SU-DHL-6 (cell line): Measurements from ENCODE around the gene POGLUT2.
A peak's percentile ranks its signal among the peaks of the same experiment; 100 is the strongest.

Experiments used
- H2AFZ ChIP-seq: fragments of 200-600 bp; sonication (generic); 2 replicates; pipeline ENCODE4 v1.6.1; 2014; ENCODE audit warnings: low read depth, mild to moderate bottlenecking, moderate library complexity, mixed read lengths, antibody characterized with exemption, low read length; ENCODE audit not compliant: severe bottlenecking
- H3F3A ChIP-seq: fragments of 200-600 bp; shearing (Covaris generic); 2 replicates; pipeline ENCODE4 v1.6.0; 2016; ENCODE audit warnings: antibody characterized with exemption, mild to moderate bottlenecking; ENCODE audit not compliant: insufficient read depth
- H3K27ac ChIP-seq: fragments of 200-600 bp; sonication (generic); 2 replicates; pipeline ENCODE4 v1.5.1; 2016; ENCODE audit warnings: low read depth, mild to moderate bottlenecking, low read length, moderate library complexity, mixed read lengths
- H3K27me3 ChIP-seq: fragments of 200-600 bp; sonication (generic), shearing (Covaris generic); 2 replicates; pipeline ENCODE4 v1.6.0; 2014; ENCODE audit warnings: mild to moderate bottlenecking, low read length
- H3K36me3 ChIP-seq: fragments of 200-600 bp; sonication (generic); 2 replicates; pipeline ENCODE4 v1.6.1; 2014; ENCODE audit warnings: mild to moderate bottlenecking, low read length, mixed read lengths
- H3K4me2 ChIP-seq: fragments of 300-600, 200-600 bp; shearing (Covaris generic), sonication (generic); 2 replicates; pipeline ENCODE4 v1.6.0; 2014; ENCODE audit warnings: low read length, low read depth, mild to moderate bottlenecking; ENCODE audit not compliant: poor library complexity, severe bottlenecking
- H3K4me3 ChIP-seq: fragments of 200-600 bp; sonication (generic); 2 replicates; pipeline ENCODE4 v1.5.1; 2014; ENCODE audit warnings: antibody characterized with exemption, low read length, mild to moderate bottlenecking, mixed read lengths; ENCODE audit not compliant: insufficient read depth, poor library complexity, severe bottlenecking
- H3K79me2 ChIP-seq: fragments of 200-600 bp; sonication (generic); 2 replicates; pipeline ENCODE4 v1.6.1; 2014; ENCODE audit warnings: mild to moderate bottlenecking, low read length, moderate library complexity; ENCODE audit not compliant: insufficient read depth
- H3K9ac ChIP-seq: fragments of 200-600 bp; sonication (generic); 2 replicates; pipeline ENCODE4 v1.7.0; 2014; ENCODE audit warnings: mild to moderate bottlenecking, low read length
- H3K9me2 ChIP-seq: fragments of 200-600 bp; sonication (generic); replicated peaks from 2 replicates; pipeline ENCODE4 v1.6.1; 2014; ENCODE audit warnings: low read length; ENCODE audit not compliant: insufficient read depth
- H3K9me3 ChIP-seq: fragments of 200-600 bp; sonication (generic); 2 replicates; pipeline ENCODE4 v1.6.1; 2014; ENCODE audit warnings: low read length, mixed read lengths; ENCODE audit not compliant: insufficient read depth
- H4K20me1 ChIP-seq: fragments of 200-600 bp; sonication (generic); 2 replicates; pipeline ENCODE4 v1.6.1; 2014; ENCODE audit warnings: low read depth, mild to moderate bottlenecking, antibody characterized with exemption, low read length, moderate library complexity, mixed read lengths
- CTCF ChIP-seq: fragments of 200-600 bp; sonication (generic); IDR thresholded peaks from one replicate; pipeline ENCODE4 v1.5.1; 2017; ENCODE audit warnings: antibody characterized with exemption, mild to moderate bottlenecking, low read length, moderate library complexity; ENCODE audit not compliant: insufficient read depth, poor library complexity, severe bottlenecking
- EZH2phosphoT487 ChIP-seq: fragments of 200-600 bp; sonication (generic), shearing (Covaris generic); conservative IDR thresholded peaks from 2 replicates; pipeline ENCODE4 v1.6.1; 2018; ENCODE audit warnings: mild to moderate bottlenecking, antibody characterized with exemption, low read length, moderate library complexity, mixed read lengths

POGLUT2 gene

DNA sequence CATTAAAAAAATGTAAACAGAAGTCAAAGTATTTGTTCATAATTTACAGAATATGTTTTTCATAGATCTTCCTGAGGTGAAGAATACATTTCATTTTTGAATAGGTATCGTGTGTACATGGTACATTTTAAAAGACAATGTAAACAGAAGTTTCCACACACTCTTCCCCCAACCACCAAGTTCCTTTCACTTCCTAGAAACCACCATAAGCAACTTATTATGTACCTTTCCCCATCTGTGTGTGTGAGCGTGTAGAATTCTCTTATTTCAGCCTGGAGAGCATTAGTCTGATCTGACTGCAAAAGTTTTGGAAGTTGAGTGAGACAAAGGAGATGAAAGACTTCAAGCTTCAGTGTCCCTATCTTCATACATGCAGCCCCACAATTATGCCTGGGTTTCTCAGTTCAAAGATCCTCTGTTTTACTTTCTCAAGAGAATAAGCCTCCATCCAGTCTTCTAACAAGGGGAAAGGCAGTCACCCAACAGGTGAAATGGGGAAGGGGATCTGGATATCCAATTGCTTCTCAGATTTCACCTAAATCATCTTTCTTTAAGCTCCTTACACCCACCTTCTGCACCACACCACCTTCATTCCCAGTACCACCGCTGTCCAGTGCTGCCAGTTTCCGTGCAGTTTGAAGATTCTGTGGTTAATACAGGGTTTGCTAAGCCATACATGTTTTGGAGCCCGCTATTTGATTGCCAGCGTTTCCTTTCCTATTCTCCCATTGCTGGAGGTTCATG, 27.3 kb downstream of the POGLUT2 start:
- H3K4me3 ChIP-seq, result no peak overlapping the region
- H3K79me2 ChIP-seq, result peaks cover 39% of the 10 kb centered on the region
- H3K36me3 ChIP-seq, result peaks cover 14% of the 10 kb centered on the region; the same call in 1 of the 2 replicates
- H4K20me1 ChIP-seq, result no peaks in the 10 kb centered on the region
- H3K9ac ChIP-seq, result 0 out of 2 replicates have a peak overlapping the region, but pooled peaks have one; percentile 1
- H3F3A ChIP-seq, result peaks cover 6% of the 10 kb centered on the region
- H3K9me3 ChIP-seq, result no peaks in the 10 kb centered on the region
- H2AFZ ChIP-seq, result no peak overlapping the region
- TF ChIP-seq CTCF, result no peak
- TF ChIP-seq EZH2phosphoT487, result no peak
- no peaks in the 10 kb centered on the region for H3K27me3 ChIP-seq
- H3K9me2 ChIP-seq, result no peaks in the 10 kb centered on the region
- H3K27ac ChIP-seq, result no peak overlapping the region
- peak overlapping the region; percentile 66 for H3K4me2 ChIP-seq

DNA sequence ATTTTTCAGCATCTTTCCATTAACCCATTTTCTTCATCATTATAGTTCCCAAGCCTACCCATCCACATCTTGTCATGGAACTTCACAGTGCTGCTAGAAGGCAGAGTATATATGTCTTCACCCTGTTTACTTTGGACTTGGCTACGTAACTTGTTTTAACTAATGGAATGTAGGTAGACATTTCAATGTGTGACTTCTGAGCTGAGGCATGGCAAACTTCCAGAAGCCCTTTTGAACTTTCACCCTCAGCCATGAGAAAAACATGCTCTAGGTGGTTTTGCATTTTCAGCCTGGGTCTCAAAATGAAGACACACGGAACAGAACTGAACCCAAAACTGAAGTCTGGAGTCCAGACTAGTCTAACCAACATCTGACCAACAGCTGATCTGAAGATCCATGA, 28.3 kb downstream of the POGLUT2 start:
- Histone ChIP-seq H3K4me2 (peak overlapping the region; percentile 66), H3K9me2 (no peaks in the 10 kb centered on the region), H3K4me3 (no peak overlapping the region), H3K27me3 (no peaks in the 10 kb centered on the region), H3K79me2 (peaks cover 39% of the 10 kb centered on the region), H2AFZ (no peak overlapping the region), H3K27ac (no peak overlapping the region), H4K20me1 (no peaks in the 10 kb centered on the region), H3K9me3 (no peaks in the 10 kb centered on the region), H3F3A (peaks cover 6% of the 10 kb centered on the region), H3K9ac (no peak overlapping the region), H3K36me3 (peaks cover 22% of the 10 kb centered on the region; the same call in 1 of the 2 replicates)
- TF ChIP-seq CTCF (no peak), EZH2phosphoT487 (no peak)

GRCh38 chr13:102769679-102770078, 29.1 kb downstream of the POGLUT2 start:
- Histone ChIP-seq H3K4me2 (no peak overlapping the region), H3K9me3 (no peaks in the 10 kb centered on the region), H3K36me3 (peaks cover 22% of the 10 kb centered on the region; the same call in 1 of the 2 replicates), H2AFZ (no peak overlapping the region), H3K79me2 (peaks cover 39% of the 10 kb centered on the region), H3K4me3 (no peak overlapping the region), H3K9me2 (no peaks in the 10 kb centered on the region), H3K27ac (no peak overlapping the region), H3K9ac (no peak overlapping the region), H3F3A (peaks cover 2% of the 10 kb centered on the region), H4K20me1 (no peaks in the 10 kb centered on the region), H3K27me3 (no peaks in the 10 kb centered on the region)
- TF ChIP-seq EZH2phosphoT487 (no peak), CTCF (no peak)
